ENCODE data around the gene DAZAP1.
"Not testable (repeated sequence)": the region's sequence is repeated elsewhere in the genome, so short reads cannot be mapped to it uniquely, and the experiment has no call there.

DAZAP1 gene

DNA sequence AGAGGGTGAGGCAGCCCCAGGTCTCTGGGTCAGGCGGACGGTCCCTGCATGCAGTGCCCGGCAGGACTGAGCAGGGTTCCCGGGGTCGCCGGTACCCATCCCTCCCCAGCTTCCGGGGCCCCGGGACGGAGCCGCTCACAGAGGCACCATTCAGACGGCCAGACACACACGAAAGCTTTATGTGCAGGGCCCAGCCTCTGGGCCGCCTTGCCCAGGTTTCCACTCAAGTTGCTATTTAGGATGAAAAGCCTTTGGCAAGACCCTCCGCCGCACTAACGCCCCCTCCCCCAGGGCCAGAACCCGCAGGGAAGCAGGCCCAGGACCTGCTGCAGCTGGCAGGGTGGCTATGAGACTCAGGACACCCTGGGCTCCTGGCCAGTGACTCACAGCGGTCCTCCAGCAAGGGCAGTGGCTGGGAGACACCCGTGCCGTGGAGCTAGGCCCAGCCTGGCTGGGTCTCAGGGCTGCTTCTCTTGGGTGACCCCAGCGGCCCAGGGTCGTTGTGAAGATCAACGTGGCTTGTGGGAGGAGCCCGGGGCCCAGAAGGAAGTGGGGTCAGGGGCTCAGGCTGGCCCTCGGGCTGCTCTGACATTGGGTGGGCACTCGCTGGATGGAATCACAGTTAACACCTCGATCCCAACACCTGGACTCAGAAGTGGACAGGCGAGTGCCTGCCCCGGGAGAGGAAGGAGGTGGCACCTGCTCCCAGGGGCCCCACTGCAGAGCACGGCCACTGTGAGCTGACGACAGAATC, 66.8 kb downstream of the DAZAP1 start:
- Histone ChIP-seq H3K36me3 (peaks cover 8% of the 10 kb centered on the region), H3K9me3 (no peaks in the 10 kb centered on the region), H3K4me1 (peaks cover 14% of the 10 kb centered on the region), H3K4me3 (ENCODE audit: low read depth, low read length) (no peak overlapping the region), H3K27me3 (no peaks in the 10 kb centered on the region)
- TF ChIP-seq, protein P1, sequence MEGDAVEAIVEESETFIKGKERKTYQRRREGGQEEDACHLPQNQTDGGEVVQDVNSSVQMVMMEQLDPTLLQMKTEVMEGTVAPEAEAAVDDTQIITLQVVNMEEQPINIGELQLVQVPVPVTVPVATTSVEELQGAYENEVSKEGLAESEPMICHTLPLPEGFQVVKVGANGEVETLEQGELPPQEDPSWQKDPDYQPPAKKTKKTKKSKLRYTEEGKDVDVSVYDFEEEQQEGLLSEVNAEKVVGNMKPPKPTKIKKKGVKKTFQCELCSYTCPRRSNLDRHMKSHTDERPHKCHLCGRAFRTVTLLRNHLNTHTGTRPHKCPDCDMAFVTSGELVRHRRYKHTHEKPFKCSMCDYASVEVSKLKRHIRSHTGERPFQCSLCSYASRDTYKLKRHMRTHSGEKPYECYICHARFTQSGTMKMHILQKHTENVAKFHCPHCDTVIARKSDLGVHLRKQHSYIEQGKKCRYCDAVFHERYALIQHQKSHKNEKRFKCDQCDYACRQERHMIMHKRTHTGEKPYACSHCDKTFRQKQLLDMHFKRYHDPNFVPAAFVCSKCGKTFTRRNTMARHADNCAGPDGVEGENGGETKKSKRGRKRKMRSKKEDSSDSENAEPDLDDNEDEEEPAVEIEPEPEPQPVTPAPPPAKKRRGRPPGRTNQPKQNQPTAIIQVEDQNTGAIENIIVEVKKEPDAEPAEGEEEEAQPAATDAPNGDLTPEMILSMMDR (IDR thresholded peaks at IDR 0.05; ENCODE audit: low read depth, low read length) = no peak
- no peak for DNase-seq

DNA sequence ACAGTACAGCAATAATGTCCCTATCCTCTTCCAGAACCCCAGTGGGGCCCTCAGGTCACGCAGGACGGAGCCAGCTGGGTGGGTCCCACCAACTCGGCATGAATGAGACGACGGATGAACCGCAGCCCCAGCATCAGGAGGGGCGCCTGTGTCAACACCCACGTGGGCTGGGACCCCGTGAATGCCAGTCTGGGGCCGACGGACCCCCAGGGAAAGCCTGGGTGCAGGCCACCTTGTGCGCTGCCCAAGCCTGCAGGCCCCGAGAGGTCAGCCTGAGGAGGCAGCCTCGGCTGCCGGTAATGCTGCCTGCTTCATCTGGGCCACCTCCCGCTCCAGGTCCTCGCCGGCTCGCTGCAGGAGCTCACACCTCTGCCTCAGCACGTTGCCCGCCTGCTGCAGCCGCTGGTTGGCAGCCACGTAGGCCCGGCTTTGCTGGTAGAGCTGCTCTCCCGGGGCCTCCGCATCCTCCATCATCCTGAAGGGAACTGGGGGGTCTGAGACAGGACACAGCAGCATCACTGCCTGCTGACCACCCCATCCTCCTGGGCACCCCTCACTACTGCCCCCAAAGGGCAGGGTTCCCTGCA, 67.5 kb downstream of the DAZAP1 start:
- no peaks in the 10 kb centered on the region for H3K27me3 ChIP-seq
- TF ChIP-seq, protein P1 (IDR thresholded peaks at IDR 0.05; ENCODE audit: low read depth, low read length) = no peak
- H3K4me1 ChIP-seq = peaks cover 14% of the 10 kb centered on the region
- no peaks in the 10 kb centered on the region for H3K9me3 ChIP-seq
- H3K4me3 ChIP-seq (ENCODE audit: low read depth, low read length) = no peak overlapping the region
- peaks cover 7% of the 10 kb centered on the region for H3K36me3 ChIP-seq
- DNase-seq = no peak

DNA sequence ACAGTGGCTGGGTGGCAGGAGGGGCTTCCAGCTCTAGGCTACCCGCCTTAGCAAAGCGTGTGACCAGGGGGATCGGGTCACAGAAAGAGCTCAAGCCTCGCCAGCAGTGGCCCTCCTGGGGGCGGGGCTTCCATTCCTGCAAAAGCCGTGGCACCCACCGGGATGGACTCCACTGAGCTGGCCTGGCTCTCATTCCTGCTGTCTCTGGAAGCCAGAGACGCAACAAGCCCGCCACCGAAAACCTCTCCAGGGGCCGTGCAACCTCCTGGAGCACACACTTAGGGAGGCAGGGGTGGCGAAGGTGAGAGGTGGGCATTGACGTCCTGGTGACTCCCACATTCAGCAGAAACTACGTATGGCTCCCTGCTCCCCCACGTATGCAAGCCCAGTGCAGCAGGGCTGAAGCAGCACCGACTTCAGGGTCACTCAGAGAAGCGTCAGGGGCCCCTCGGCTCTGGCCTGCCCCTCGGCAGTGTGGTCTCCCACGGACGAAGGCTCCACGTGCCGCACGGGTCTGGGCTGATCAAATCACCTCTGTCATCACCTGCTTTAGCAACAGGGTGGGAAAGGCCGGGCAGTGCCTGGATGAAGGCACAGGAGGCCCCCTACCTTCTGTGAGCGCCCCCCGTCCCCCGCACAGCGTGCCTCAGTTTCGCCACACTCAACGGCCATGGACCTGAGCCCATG, 68.5 kb downstream of the DAZAP1 start:
- Histone ChIP-seq H3K9me3 (no peaks in the 10 kb centered on the region), H3K36me3 (0 out of 2 replicates have a peak, but pooled peaks cover 2% of the 10 kb centered on the region), H3K27me3 (no peaks in the 10 kb centered on the region), H3K4me1 (peaks cover 14% of the 10 kb centered on the region), H3K4me3 (ENCODE audit: low read depth, low read length) (no peak overlapping the region)
- no peak for DNase-seq
- TF ChIP-seq, protein P1 (IDR thresholded peaks at IDR 0.05; ENCODE audit: low read depth, low read length) = no peak

DNA sequence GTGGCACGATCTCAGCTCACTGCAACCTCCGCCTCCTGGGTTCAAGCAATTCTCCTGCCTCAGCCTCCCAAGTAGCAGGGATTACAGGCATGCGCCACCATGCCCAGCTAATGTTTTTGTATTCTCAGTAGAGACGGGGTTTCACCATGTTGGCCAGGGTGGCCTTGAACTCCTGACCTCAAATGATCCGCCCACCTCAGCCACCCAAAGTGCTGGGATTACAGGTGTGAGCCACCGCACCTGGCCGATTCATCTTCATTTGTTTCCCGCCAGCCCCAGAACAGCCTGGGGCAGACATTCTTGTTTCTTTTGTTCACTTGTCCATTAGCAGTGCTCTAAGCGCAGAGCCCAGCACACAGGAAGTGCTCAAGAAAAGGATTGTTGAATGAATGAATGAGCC, 69.7 kb downstream of the DAZAP1 start:
- H3K36me3 ChIP-seq; DNase-seq; H3K27me3 ChIP-seq; H3K4me3 ChIP-seq (ENCODE audit: low read depth, low read length); H3K9me3 ChIP-seq: not testable (repeated sequence)
- peaks cover 14% of the 10 kb centered on the region for H3K4me1 ChIP-seq

DNA sequence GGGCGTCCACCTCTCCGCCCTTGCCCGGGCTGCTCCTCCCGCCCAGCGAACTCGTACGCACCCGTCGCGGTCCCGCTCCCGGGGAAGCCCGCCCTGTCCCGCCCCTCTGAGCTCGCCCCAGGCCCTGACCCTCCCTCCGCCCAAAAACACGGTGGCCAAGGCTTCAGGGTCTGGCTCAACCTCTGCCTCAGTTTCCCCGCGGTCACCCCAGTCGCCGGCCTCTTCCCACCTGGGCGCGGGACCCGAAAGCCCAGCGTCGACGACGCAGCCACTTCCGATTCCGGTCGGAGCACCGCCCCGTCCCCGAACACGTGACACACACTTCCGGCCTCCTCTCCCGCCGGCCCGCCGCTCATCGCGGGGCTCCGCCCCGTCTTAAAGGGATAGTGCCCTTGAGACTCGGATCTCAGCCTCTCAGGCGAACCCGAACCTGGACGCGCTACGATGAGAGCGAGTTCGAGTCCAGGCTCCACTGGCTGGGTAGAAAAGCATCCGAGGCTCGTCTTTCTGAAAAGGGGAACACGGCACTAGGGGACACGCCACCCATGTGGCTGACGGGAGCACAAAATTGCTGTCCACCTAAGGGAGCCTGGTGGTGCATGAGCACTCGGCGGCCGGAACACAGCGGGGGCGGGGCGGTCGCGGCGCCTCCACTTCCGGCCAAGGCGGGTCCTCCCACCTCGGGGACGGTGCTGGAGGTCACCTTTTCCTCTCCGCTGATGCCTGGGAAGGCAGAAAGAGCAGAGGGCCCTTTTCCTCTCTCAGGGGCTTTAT, 71.7 kb downstream of the DAZAP1 start, which contains the start of gene C19orf25:
Gene C19orf25, minus strand, starts transcription at position 282 of the 774 bp plus-strand sequence. CDS start 312 bp downstream, outside the sequence.
- Histone ChIP-seq H3K9me3 (no peaks in the 10 kb centered on the region), H3K4me1 (peaks cover 3% of the 10 kb centered on the region), H3K4me3 (ENCODE audit: low read depth, low read length) (peak within 1 kb of the TSS; percentile 77), H3K36me3 (0 out of 2 replicates have a peak, but pooled peaks cover 2% of the 10 kb centered on the region), H3K27me3 (no peaks in the 10 kb centered on the region)
- TF ChIP-seq, protein P1 (IDR thresholded peaks at IDR 0.05; ENCODE audit: low read depth, low read length) = no peak
- peak; percentile 96 for DNase-seq

Measured in BE2C (cell line).